ENCODE results near the gene ECT2. TPM values are rescaled to one million over a fixed set of nuclear protein-coding genes. Genes with fewer than 3 reads are reported as not detected.

ECT2 gene
- polyA plus RNA-seq, 1 donor (not counting 4 experiments of a cell fraction or from before 2014, with no cell fraction given) = 34.2 TPM

- H3K4me2 ChIP-seq (ENCODE audit: control insufficient read depth, extremely low read depth, insufficient read depth, low read depth, low read length) = no peak overlapping the region
- peaks cover 0 to 8% of the 10 kb centered on the region in 2 experiments for H3K36me3 ChIP-seq (ENCODE audit: control insufficient read depth in 2 of 2, extremely low read depth in 1 of 2, insufficient read depth in 2 of 2, low read length in 2 of 2)
- H3K9ac ChIP-seq (ENCODE audit: control insufficient read depth, extremely low read depth, insufficient read depth, low read length) = no peak overlapping the region
- FAIRE-seq (no peak), DNase-seq (ENCODE audit: low read depth, low spot score) (no peak)
- TF ChIP-seq EZH2 (IDR thresholded peaks at IDR 0.05; ENCODE audit: low read length) (no peak), CTCF (optimal IDR thresholded peaks at IDR 0.05 in 1 of 3, IDR thresholded peaks at IDR 0.05 in 1 of 3, conservative IDR thresholded peaks at IDR 0.05 in 1 of 3; ENCODE audit: extremely low read depth in 1 of 3, insufficient read depth in 2 of 3, low read length in 3 of 3) (no peak)
- no peak overlapping the region for H3K27ac ChIP-seq (ENCODE audit: control insufficient read depth, insufficient read depth, low read length)
- H2AFZ ChIP-seq (ENCODE audit: control insufficient read depth, low read length) = no peak overlapping the region
- no peaks in the 10 kb centered on the region for H3K27me3 ChIP-seq (ENCODE audit: control insufficient read depth, extremely low read depth, insufficient read depth, low read length)
- dilution Hi-C loops (cut with MboI; ENCODE audit: extremely low pct_ligation_motif_present, low sequenced_read_pairs) = no loop called here
- H3K4me3 ChIP-seq (ENCODE audit: control insufficient read depth in 2 of 3, extremely low read depth in 1 of 3, insufficient read depth in 2 of 3, low read depth in 1 of 3, low read length in 3 of 3) = no peak overlapping the region
- no peaks in the 10 kb centered on the region for H3K9me3 ChIP-seq (ENCODE audit: control insufficient read depth, low read depth, low read length)
- no peaks in the 10 kb centered on the region for H3K9me1 ChIP-seq (ENCODE audit: control insufficient read depth, extremely low read depth, insufficient read depth, low read length)
- no peaks in the 10 kb centered on the region for H3K79me2 ChIP-seq (ENCODE audit: control insufficient read depth, insufficient read depth, low read length)
- no peaks in the 10 kb centered on the region for H4K20me1 ChIP-seq (ENCODE audit: control insufficient read depth, extremely low read depth, insufficient read depth, low read length)
- H3K4me1 ChIP-seq (ENCODE audit: control insufficient read depth, extremely low read depth, insufficient read depth, low read length) = no peaks in the 10 kb centered on the region
Measured at GRCh38 chr3:172814738-172815137, 64.2 kb downstream of the ECT2 start.

GRCh38 chr3:172815857-172816256, 65.3 kb downstream of the ECT2 start:
- FAIRE-seq = no peak

GRCh38 chr3:172816281-172816680, 65.8 kb downstream of the ECT2 start:
- Histone ChIP-seq H2AFZ (ENCODE audit: control insufficient read depth, low read length) (no peak overlapping the region), H4K20me1 (ENCODE audit: control insufficient read depth, extremely low read depth, insufficient read depth, low read length) (no peaks in the 10 kb centered on the region), H3K27me3 (ENCODE audit: control insufficient read depth, extremely low read depth, insufficient read depth, low read length) (no peaks in the 10 kb centered on the region), H3K9ac (ENCODE audit: control insufficient read depth, extremely low read depth, insufficient read depth, low read length) (no peak overlapping the region), H3K4me1 (ENCODE audit: control insufficient read depth, extremely low read depth, insufficient read depth, low read length) (no peaks in the 10 kb centered on the region), H3K4me2 (ENCODE audit: control insufficient read depth, extremely low read depth, insufficient read depth, low read depth, low read length) (no peak overlapping the region), H3K79me2 (ENCODE audit: control insufficient read depth, insufficient read depth, low read length) (no peaks in the 10 kb centered on the region), H3K9me1 (ENCODE audit: control insufficient read depth, extremely low read depth, insufficient read depth, low read length) (no peaks in the 10 kb centered on the region), H3K4me3 (ENCODE audit: control insufficient read depth in 2 of 3, extremely low read depth in 1 of 3, insufficient read depth in 2 of 3, low read depth in 1 of 3, low read length in 3 of 3) (no peak overlapping the region), H3K9me3 (ENCODE audit: control insufficient read depth, low read depth, low read length) (no peaks in the 10 kb centered on the region), H3K36me3 (ENCODE audit: control insufficient read depth in 2 of 2, extremely low read depth in 1 of 2, insufficient read depth in 2 of 2, low read length in 2 of 2) (peaks cover 0 to 4% of the 10 kb centered on the region in 2 experiments), H3K27ac (ENCODE audit: control insufficient read depth, insufficient read depth, low read length) (no peak overlapping the region)
- dilution Hi-C loops (cut with MboI; ENCODE audit: extremely low pct_ligation_motif_present, low sequenced_read_pairs) = no loop called here
- FAIRE-seq = no peak
- TF ChIP-seq EZH2 (IDR thresholded peaks at IDR 0.05; ENCODE audit: low read length) (no peak), CTCF (optimal IDR thresholded peaks at IDR 0.05 in 1 of 3, IDR thresholded peaks at IDR 0.05 in 1 of 3, conservative IDR thresholded peaks at IDR 0.05 in 1 of 3; ENCODE audit: extremely low read depth in 1 of 3, insufficient read depth in 2 of 3, low read length in 3 of 3) (no peak)
- no peak for DNase-seq (ENCODE audit: low read depth, low spot score)

More at GRCh38 chr3:172815857-172816256, 65.3 kb downstream of the ECT2 start:
- no peak overlapping the region for H3K4me3 ChIP-seq (ENCODE audit: control insufficient read depth in 2 of 3, extremely low read depth in 1 of 3, insufficient read depth in 2 of 3, low read depth in 1 of 3, low read length in 3 of 3)
- H3K27me3 ChIP-seq (ENCODE audit: control insufficient read depth, extremely low read depth, insufficient read depth, low read length) = no peaks in the 10 kb centered on the region
- peaks cover 0 to 4% of the 10 kb centered on the region in 2 experiments for H3K36me3 ChIP-seq (ENCODE audit: control insufficient read depth in 2 of 2, extremely low read depth in 1 of 2, insufficient read depth in 2 of 2, low read length in 2 of 2)
- H3K9me3 ChIP-seq (ENCODE audit: control insufficient read depth, low read depth, low read length) = no peaks in the 10 kb centered on the region
- no peak overlapping the region for H2AFZ ChIP-seq (ENCODE audit: control insufficient read depth, low read length)
- H3K9ac ChIP-seq (ENCODE audit: control insufficient read depth, extremely low read depth, insufficient read depth, low read length) = no peak overlapping the region
- dilution Hi-C loops (cut with MboI; ENCODE audit: extremely low pct_ligation_motif_present, low sequenced_read_pairs) = no loop called here
- no peaks in the 10 kb centered on the region for H3K4me1 ChIP-seq (ENCODE audit: control insufficient read depth, extremely low read depth, insufficient read depth, low read length)
- H3K79me2 ChIP-seq (ENCODE audit: control insufficient read depth, insufficient read depth, low read length) = no peaks in the 10 kb centered on the region
- H3K27ac ChIP-seq (ENCODE audit: control insufficient read depth, insufficient read depth, low read length) = no peak overlapping the region
- no peaks in the 10 kb centered on the region for H4K20me1 ChIP-seq (ENCODE audit: control insufficient read depth, extremely low read depth, insufficient read depth, low read length)
- no peak overlapping the region for H3K4me2 ChIP-seq (ENCODE audit: control insufficient read depth, extremely low read depth, insufficient read depth, low read depth, low read length)
- no peak for DNase-seq (ENCODE audit: low read depth, low spot score)
- no peaks in the 10 kb centered on the region for H3K9me1 ChIP-seq (ENCODE audit: control insufficient read depth, extremely low read depth, insufficient read depth, low read length)
- TF ChIP-seq EZH2 (IDR thresholded peaks at IDR 0.05; ENCODE audit: low read length) = no peak

Measured in keratinocyte (primary cell).